Activated naive CD8-positive, alpha-beta T cell (primary cell): Measurements from ENCODE around the gene MAG.

Source experiments
- H3K27ac Mint-ChIP-seq: one replicate; pipeline ENCODE4 v1.8.0; 2021; ENCODE audit warnings: mixed read lengths
- H3K27me3 Mint-ChIP-seq: one replicate; pipeline ENCODE4 v1.8.0; 2021; ENCODE audit warnings: mixed read lengths
- H3K36me3 Mint-ChIP-seq: one replicate; pipeline ENCODE4 v1.8.0; 2021; ENCODE audit warnings: mixed read lengths
- H3K4me1 Mint-ChIP-seq: one replicate; pipeline ENCODE4 v1.8.0; 2021; ENCODE audit warnings: low read depth, mixed read lengths
- H3K4me3 Mint-ChIP-seq: one replicate; pipeline ENCODE4 v1.8.0; 2021; ENCODE audit warnings: mild to moderate bottlenecking, mixed read lengths
- H3K9me3 Mint-ChIP-seq: one replicate; pipeline ENCODE4 v1.8.0; 2021; ENCODE audit warnings: low read depth, mixed read lengths

MAG gene

GRCh38 chr19:35270381-35270811 is 21.6 kb upstream of the MAG start:
- Mint-ChIP-seq H3K4me1 (peaks cover 21% of the 10 kb centered on the region), H3K9me3 (no peaks in the 10 kb centered on the region), H3K27ac (no peak overlapping the region), H3K4me3 (peak overlapping the region; percentile 77), H3K27me3 (no peaks in the 10 kb centered on the region), H3K36me3 (peaks cover 6% of the 10 kb centered on the region)

- Mint-ChIP-seq H3K4me3 (no peak overlapping the region), H3K4me1 (peaks cover 14% of the 10 kb centered on the region), H3K27me3 (no peaks in the 10 kb centered on the region), H3K27ac (no peak overlapping the region), H3K36me3 (peaks cover 6% of the 10 kb centered on the region), H3K9me3 (no peaks in the 10 kb centered on the region)
These were observed 20.4 kb upstream of the MAG start for GRCh38 chr19:35271546-35271945.

GRCh38 chr19:35272122-35272719 is 19.7 kb upstream of the MAG start:
- Mint-ChIP-seq H3K36me3 (peaks cover 6% of the 10 kb centered on the region), H3K4me3 (no peak overlapping the region), H3K27ac (peak overlapping the region; percentile 55), H3K4me1 (peaks cover 14% of the 10 kb centered on the region), H3K9me3 (no peaks in the 10 kb centered on the region), H3K27me3 (no peaks in the 10 kb centered on the region)

GRCh38 chr19:35272954-35273649 is 18.9 kb upstream of the MAG start:
- Mint-ChIP-seq H3K4me1 (peaks cover 14% of the 10 kb centered on the region), H3K27me3 (no peaks in the 10 kb centered on the region), H3K4me3 (no peak overlapping the region), H3K27ac (no peak overlapping the region), H3K36me3 (peaks cover 6% of the 10 kb centered on the region), H3K9me3 (no peaks in the 10 kb centered on the region)

GRCh38 chr19:35273686-35274259 is 18.2 kb upstream of the MAG start:
- peaks cover 14% of the 10 kb centered on the region for H3K4me1 Mint-ChIP-seq
- H3K36me3 Mint-ChIP-seq = peaks cover 6% of the 10 kb centered on the region
- H3K4me3 Mint-ChIP-seq = no peak overlapping the region
- H3K27ac Mint-ChIP-seq = no peak overlapping the region
- no peaks in the 10 kb centered on the region for H3K9me3 Mint-ChIP-seq
- H3K27me3 Mint-ChIP-seq = no peaks in the 10 kb centered on the region

GRCh38 chr19:35274323-35274722 is 17.6 kb upstream of the MAG start:
- Mint-ChIP-seq H3K9me3 (no peaks in the 10 kb centered on the region), H3K27me3 (no peaks in the 10 kb centered on the region), H3K4me1 (peaks cover 14% of the 10 kb centered on the region), H3K27ac (no peak overlapping the region), H3K4me3 (no peak overlapping the region), H3K36me3 (peaks cover 6% of the 10 kb centered on the region)

- H3K4me3 Mint-ChIP-seq = no peak overlapping the region
- no peaks in the 10 kb centered on the region for H3K9me3 Mint-ChIP-seq
- peaks cover 5% of the 10 kb centered on the region for H3K36me3 Mint-ChIP-seq
- no peaks in the 10 kb centered on the region for H3K27me3 Mint-ChIP-seq
- H3K4me1 Mint-ChIP-seq = peaks cover 12% of the 10 kb centered on the region
- no peak overlapping the region for H3K27ac Mint-ChIP-seq
These were observed 15.2 kb upstream of the MAG start for GRCh38 chr19:35276706-35277281.

- Mint-ChIP-seq H3K27ac (no peak overlapping the region), H3K27me3 (peaks cover 7% of the 10 kb centered on the region), H3K9me3 (no peaks in the 10 kb centered on the region), H3K36me3 (no peaks in the 10 kb centered on the region), H3K4me1 (peaks cover 10% of the 10 kb centered on the region), H3K4me3 (no peak overlapping the region)
These were observed 13.2 kb upstream of the MAG start for GRCh38 chr19:35278578-35279284.

- no peak overlapping the region for H3K27ac Mint-ChIP-seq
- H3K27me3 Mint-ChIP-seq = peaks cover 9% of the 10 kb centered on the region
- H3K4me1 Mint-ChIP-seq = peaks cover 9% of the 10 kb centered on the region
- no peaks in the 10 kb centered on the region for H3K36me3 Mint-ChIP-seq
- H3K9me3 Mint-ChIP-seq = no peaks in the 10 kb centered on the region
- no peak overlapping the region for H3K4me3 Mint-ChIP-seq
These were observed 12.6 kb upstream of the MAG start for GRCh38 chr19:35279374-35279773.

- H3K36me3 Mint-ChIP-seq = peaks cover 2% of the 10 kb centered on the region
- H3K4me1 Mint-ChIP-seq = peaks cover 9% of the 10 kb centered on the region
- H3K27me3 Mint-ChIP-seq = peaks cover 13% of the 10 kb centered on the region
- no peaks in the 10 kb centered on the region for H3K9me3 Mint-ChIP-seq
- no peak overlapping the region for H3K4me3 Mint-ChIP-seq
- no peak overlapping the region for H3K27ac Mint-ChIP-seq
These were observed 11.8 kb upstream of the MAG start for GRCh38 chr19:35279985-35280821.

- Mint-ChIP-seq H3K27ac (no peak overlapping the region), H3K4me1 (peaks cover 7% of the 10 kb centered on the region), H3K27me3 (peaks cover 15% of the 10 kb centered on the region), H3K9me3 (no peaks in the 10 kb centered on the region), H3K4me3 (no peak overlapping the region), H3K36me3 (peaks cover 2% of the 10 kb centered on the region)
These were observed 10.7 kb upstream of the MAG start for GRCh38 chr19:35281303-35281702.

- H3K4me3 Mint-ChIP-seq = no peak overlapping the region
- H3K27ac Mint-ChIP-seq = no peak overlapping the region
- peaks cover 2% of the 10 kb centered on the region for H3K36me3 Mint-ChIP-seq
- H3K9me3 Mint-ChIP-seq = no peaks in the 10 kb centered on the region
- H3K4me1 Mint-ChIP-seq = peaks cover 7% of the 10 kb centered on the region
- peaks cover 15% of the 10 kb centered on the region for H3K27me3 Mint-ChIP-seq
These were observed 7.5 kb upstream of the MAG start for GRCh38 chr19:35284153-35285094.

GRCh38 chr19:35285095-35285449 is 6.9 kb upstream of the MAG start:
- Mint-ChIP-seq H3K27me3 (peaks cover 15% of the 10 kb centered on the region), H3K4me3 (no peak overlapping the region), H3K9me3 (no peaks in the 10 kb centered on the region), H3K27ac (no peak overlapping the region), H3K36me3 (peaks cover 2% of the 10 kb centered on the region), H3K4me1 (peaks cover 7% of the 10 kb centered on the region)
